ENCODE data around the gene KCTD12.
"Not testable (repeated sequence)": the region's sequence is repeated elsewhere in the genome, so short reads cannot be mapped to it uniquely, and the experiment has no call there.

Gene KCTD12

GRCh38 chr13:76886292-76887075 is at the start of gene KCTD12:
Gene KCTD12 (minus strand): TSS chr13:76886405. CDS start chr13:76886148, 257 bp downstream.
- no peak for DNase-seq

- peak in 1 of 2 experiments; percentile 6 for DNase-seq
These were observed 48.5 kb upstream of the KCTD12 start for GRCh38 chr13:76934671-76935070.

GRCh38 chr13:76932076-76932475 is 45.9 kb upstream of the KCTD12 start:
- no peak for DNase-seq

DNA sequence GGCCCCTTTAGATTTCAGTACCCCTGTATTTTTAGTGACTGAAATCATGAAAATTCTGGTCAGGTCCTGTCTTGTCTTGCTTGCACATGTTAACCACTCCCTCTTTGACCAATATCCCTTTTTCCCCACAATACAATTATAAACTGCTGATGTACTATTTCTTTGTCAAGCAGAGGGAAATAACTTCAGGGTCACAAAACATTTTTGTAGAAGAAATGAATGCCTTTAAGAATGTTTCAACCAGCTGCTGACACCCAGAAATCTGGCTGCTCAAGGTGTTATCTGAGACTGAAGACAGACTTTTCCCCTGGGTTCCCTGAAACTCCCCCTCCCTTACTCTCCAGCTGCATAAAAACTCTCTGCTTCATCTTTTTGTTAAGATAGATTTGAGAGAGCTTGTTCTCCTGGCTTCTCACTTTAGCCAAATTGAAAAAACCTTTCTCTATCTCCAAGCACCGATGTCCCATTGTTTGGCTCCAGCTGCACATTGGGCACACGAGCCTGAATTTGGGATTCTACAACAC is 43.7 kb upstream of the KCTD12 start:
- DNase-seq, result no peak

DNA sequence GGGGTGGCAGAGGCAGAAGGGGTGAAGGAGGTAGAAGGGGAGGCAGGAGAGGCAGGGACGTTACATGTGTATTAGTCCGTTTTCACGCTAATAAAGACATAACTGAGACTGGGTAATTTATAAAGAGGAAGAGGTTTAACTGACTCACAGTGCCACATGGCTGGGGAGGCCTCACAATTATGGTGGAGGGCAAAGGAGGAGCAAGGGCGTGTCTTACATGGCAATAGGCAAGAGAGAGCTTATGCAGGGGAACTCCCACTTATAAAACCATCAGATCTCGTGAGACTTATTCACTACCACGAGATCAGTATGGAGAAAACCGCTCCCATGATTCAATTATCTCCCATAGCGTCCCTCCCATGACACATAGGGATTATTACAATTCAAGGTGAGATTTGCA is 43.1 kb upstream of the KCTD12 start:
- DNase-seq, result no peak

DNA sequence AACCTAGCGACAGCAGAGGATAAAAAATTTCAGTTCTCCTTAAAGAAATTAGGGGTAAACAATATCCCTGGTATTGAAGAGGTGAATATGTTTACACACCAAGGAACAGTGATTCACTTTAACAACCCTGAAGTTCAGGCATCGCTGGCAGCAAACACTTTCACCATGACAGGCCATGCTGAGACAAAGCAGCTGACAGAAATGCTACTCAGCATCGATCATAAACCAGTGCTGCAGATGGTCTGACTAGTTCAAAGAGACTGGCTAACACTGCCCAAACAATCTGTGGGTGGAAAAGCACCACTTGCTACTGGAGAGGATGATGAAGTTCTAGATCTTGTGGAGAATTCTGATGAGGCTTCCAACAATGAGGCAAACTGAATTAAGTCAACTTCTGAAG is 42.3 kb upstream of the KCTD12 start:
- DNase-seq, result no peak

DNA sequence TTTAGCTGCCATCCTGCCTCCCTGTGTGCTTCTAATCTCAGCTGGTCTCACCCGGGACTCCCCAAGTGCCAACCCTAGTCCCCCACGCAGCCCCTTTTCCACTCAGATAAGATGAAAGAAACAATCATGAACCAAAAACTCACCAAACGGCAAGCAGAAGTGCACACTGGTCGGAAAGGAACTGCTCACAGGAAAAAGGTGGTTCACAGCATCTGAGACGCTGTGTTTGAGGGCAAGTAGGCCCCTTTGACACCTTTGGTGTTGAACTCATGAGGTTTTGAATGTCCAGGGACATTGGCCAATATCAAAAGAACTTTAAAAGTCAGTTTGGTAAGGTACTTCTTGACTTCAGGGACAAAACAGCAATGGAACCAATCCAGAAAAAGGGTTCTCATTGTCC is 41.8 kb upstream of the KCTD12 start:
- DNase-seq, result no peak

GRCh38 chr13:76925115-76925514 is 38.9 kb upstream of the KCTD12 start:
- DNase-seq, result no peak

DNA sequence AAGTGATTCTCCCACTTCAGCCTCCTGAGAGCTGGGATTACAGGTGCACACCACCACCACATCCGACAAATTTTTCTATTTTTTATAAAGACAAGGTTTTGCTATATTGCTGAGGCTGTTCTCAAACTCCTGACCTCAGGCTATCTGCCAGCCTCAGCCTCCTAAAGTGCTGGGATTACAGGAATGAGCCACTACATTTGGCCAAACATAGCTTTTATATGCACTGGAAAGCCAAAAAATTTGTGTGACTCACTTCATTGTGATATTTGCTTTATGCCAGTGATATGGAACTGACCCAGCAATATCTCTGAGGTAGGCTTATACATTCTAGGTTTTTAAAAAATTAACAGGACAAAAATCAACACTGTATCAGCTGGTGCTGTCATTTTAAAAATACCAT is 35.3 kb upstream of the KCTD12 start:
- DNase-seq, result no peak

- not testable (repeated sequence) for DNase-seq
These were observed 31.7 kb upstream of the KCTD12 start for GRCh38 chr13:76917755-76918481.

DNA sequence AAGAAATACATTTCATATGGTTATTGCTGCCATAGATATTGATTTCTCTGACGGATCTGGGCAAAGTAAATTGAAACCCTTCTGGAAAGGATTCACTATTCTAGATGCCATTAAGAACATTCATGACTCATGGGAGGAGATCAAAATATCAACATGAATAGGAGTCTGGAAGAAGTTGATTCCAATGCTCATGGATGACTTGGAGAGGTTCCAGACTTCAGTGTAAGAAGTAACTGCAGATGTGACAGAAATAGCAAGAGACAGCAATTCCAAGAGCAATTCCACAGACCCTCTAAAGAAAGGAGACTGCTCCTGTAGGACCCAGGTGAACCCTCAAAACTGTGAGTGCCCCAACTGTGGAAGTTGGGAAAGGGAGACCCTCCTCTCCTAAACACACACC is 30.9 kb upstream of the KCTD12 start:
- no peak for DNase-seq

DNA sequence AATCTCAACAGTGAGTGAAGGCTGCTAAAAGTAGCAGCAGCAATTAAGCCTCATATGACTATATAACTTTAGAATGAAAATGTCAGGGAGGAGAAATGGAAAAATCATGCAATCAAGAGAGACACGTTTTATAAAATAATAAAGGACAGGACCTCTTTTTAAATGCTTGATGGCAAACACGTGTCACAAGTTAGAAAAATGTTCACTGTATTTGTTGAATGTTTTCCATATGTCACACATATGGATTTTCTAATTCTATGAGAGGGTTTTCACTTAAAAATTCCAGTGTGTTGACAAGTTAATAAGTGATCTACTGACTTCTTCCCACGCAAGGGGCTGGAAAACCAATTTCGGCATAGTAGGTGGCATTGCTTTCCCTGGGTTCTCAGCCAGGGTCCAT is 27.7 kb upstream of the KCTD12 start:
- DNase-seq, result no peak

DNA sequence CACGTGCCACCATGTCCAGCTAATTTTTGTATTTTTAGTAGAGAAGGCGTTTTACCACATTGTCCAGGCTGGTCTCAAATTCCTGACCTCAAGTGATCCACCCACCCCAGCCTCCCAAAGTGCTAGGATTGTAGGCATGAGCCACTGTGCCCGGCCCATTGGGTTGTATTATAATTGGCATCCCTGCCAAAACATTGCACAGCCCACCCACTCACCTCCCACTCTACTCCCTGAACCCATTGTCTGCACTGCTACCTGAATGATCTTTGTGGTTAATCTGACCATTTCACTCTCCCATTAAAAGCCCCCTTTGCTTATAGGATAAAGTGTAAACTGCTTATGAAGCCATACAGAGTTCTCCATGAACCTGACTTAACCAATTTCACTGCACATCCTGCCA is 26.3 kb upstream of the KCTD12 start:
- no peak for DNase-seq

GRCh38 chr13:76904507-76904906 is 18.3 kb upstream of the KCTD12 start:
- no peak for DNase-seq

- DNase-seq, result peak; percentile 8 to 51
These were observed 17.4 kb upstream of the KCTD12 start for GRCh38 chr13:76903544-76904162.

DNA sequence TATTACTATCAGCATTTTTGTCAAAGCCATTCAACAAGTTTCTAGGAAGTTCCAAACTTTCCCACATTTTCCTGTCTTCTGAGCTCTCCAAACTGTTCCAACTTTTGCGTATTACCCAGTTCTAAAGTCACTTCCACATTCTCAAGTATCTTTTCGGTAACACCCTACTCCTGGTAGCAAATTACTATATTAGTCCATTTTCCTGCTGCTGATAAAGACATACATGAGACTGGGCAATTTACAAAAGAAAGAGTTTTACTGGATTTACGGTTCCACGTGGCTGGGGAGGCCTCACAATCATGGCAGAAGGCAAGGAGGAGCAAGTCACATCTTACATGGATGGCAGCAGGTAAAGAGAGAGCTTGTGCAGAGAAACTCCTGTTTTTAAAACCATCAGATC is 12.9 kb upstream of the KCTD12 start:
- not testable (repeated sequence) for DNase-seq

DNA sequence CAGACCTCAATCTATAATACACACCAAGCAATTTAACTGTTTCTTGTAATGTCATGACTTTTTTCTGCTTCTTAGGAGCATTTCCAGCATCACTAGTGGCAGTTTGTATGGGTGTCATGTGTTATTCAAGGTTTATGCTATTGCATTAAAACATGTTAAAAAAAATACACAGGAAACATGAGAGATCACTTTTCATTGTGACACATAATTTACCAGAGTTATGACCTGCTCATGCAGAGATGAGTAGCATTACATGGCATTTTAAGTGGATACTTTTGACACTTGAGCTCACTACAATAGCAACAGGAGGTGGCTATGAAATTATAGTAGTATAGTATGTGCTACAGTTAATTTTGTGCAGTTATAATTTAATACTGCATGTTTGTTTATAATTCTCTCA is 11.0 kb upstream of the KCTD12 start:
- not testable (repeated sequence) for DNase-seq

DNA sequence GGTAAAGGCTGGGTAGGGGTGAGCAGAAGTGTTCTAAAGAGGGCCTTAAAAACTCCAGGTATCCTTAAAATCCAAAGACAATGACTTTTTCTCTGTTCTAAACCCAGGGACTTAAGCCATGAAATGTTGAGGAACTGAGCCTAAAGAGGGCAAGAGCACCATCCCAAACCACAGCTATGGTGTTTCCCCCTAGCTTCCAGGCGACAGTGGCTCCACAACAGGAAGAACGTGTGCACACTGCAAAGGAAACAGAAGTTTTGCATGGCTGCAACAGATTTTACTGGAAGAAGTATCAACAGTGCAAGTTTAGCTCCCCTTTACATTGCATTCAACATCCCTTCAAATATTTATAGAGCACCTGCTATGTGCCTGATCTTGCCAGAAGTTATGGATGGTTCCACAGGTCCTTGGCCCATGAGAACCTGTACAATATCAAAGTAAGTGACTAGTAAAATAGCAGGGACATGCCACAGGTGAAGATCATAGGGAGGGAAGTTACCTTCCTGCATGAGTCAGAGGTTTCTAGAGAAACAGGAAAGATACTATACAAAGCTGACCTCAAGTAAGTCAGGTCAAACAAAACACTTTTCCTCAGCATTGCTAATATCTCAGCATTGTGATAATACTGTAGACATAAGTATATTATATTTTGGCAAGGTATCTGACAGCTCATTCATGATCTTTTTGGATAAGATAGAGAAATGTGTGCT is 8.4 kb upstream of the KCTD12 start:
- DNase-seq, result no peak

DNA sequence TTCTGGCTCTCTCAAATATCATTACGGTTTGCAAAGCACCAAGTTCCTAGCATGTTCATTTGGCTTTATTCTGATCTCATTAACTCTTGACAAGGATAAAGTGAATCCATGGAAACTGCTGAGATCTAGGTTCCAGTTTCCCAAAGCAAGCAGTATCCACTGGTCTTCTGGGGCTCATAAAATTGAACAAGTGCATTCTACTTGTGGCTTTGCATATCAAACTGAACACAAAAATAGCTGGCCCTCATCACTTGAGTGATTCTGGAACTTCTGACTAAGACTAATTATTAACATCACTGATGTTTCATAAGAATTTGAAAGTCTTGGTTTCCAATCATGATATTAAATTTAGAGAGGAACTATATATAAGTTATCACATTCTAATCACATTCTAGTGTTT is 6.3 kb upstream of the KCTD12 start:
- no peak for DNase-seq

DNA sequence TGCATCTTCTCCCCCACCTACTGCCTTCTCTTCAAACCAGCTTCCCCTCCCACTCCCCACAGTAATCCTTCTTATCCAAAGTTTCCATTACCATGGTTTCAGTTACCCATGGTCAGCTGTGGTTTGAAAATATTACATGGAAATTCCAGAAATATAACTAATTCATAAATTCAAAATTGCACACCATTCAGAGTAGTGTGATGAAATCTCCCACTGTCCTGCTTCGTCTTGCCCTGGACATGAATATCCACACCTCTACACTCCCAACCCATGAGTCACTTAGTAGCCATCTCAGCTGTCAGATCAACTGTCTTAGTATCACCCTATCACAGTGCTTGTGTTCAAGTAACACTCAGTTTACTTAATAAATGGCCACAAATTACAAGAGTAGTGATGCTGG is 3.8 kb upstream of the KCTD12 start:
- DNase-seq, result no peak

- DNase-seq, result no peak
These were observed 3.0 kb upstream of the KCTD12 start for GRCh38 chr13:76889254-76889653.

- DNase-seq, result no peak
These were observed 2.2 kb upstream of the KCTD12 start for GRCh38 chr13:76888421-76888820.

DNA sequence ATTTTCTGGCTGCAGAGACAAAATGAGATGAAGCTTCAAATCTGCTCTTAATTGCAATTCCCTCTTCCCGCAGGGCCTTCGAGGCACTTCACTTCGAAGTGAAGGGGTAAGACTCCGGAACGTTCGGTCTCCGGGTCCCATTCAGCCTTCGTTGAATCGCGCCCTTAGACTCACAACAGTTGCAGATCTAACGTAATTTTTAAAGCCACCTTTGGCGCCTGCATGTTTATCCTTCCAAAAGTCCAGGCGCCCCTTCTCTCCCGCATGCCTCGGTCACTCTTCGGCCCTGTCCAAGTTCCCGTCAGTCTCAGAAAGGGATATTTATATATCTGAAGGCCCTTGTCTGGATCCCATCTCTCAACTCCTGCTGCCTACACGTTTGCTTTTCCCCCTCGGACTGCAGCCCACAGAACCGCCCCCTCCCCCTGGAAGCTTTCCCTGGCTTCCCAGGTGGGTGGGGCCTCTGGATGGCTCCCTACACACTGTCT is 915 bp upstream of the KCTD12 start:
- DNase-seq, result no peak
